SJCRH30 (cell line): ENCODE data around the gene CD164. TPM values are rescaled to one million over a fixed set of nuclear protein-coding genes. Genes with fewer than 3 reads are reported as not detected.

Experiments used
- DNase-seq, 2 experiments: peaks; one replicate each; pipeline ENCODE4 v3.0.0-alpha.2; 2015 to 2020
- H3K27ac ChIP-seq: fragments of 250-450 bp; sonication (Bioruptor Pico); 2 replicates; pipeline ENCODE4 v1.5.1; 2020; ENCODE audit warnings: mild to moderate bottlenecking, moderate library complexity
- H3K27me3 ChIP-seq: fragments of 250-450 bp; sonication (Bioruptor Pico); 2 replicates; pipeline ENCODE4 v1.5.1; 2020; ENCODE audit warnings: mild to moderate bottlenecking, moderate library complexity
- H3K36me3 ChIP-seq: fragments of 250-450 bp; sonication (Bioruptor Pico); 2 replicates; pipeline ENCODE4 v1.5.1; 2020; ENCODE audit warnings: mild to moderate bottlenecking, moderate library complexity
- H3K4me1 ChIP-seq: fragments of 250-450 bp; sonication (Bioruptor Pico); 2 replicates; pipeline ENCODE4 v1.5.1; 2020; ENCODE audit warnings: mild to moderate bottlenecking, moderate library complexity
- H3K4me3 ChIP-seq: fragments of 250-450 bp; sonication (Bioruptor Pico); 2 replicates; pipeline ENCODE4 v1.5.1; 2020; ENCODE audit warnings: mild to moderate bottlenecking, moderate library complexity
- H3K9me3 ChIP-seq: fragments of 250-450 bp; sonication (Bioruptor Pico); replicated peaks from 2 replicates; pipeline ENCODE4 v1.5.1; 2020; ENCODE audit warnings: mild to moderate bottlenecking, moderate library complexity
- total RNA-seq: library from RNA; depleted of rRNA; stranded (reverse); fragments of >200 nt; shearing (Covaris generic); gene quantifications from 2 replicates; pipeline ENCODE4 v1.2.3, GENCODE V29; 2014; rRNA removed

Gene CD164
- total RNA-seq = 166 and 181 TPM in 2 replicates

DNA sequence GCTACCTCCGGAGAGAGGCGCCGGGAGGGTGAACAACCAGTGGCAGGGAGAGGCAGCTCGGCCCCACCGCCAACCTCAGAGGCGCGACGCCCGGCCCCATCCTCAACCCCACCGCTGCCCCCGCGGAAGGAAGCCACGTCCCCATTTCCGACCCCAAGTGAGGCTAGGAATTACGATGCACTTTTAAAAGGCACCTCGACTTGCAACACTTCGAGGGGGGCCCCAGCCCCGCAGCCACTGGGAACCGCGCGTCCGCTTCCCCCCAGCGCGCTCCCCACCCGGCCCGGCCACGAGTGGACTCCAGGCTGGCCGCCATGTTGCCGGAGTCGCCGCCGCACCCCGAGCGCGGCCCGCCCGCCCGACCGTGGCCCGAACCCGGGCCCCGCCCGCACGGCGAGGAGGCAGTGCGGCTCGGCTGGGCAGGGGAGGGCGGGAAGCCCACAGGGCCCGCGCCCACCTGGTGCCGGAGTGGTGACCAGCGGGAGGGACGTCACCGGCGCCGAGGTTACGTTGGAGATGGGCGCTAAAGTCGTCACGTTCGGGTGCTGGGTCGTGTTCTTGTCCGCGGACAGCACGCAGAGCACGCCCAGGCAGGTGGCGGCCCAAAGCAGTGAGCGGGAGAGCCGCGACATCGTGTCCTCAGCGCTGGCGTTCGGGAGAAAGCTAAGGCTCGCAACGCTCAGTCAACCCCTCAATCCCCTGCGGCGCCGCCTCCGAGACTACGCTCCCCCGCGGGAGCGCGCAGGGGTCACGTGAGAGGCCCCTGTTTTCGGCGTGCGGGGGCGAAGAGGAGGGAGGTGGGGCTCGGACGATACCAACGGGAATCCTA, at the start of gene CD164:
CD164 (minus strand) TSS at position 721 of the 829 bp plus-strand sequence; CDS start at position 632, 89 bp downstream.
- peak; percentile 94 to 95 for DNase-seq
- H3K27me3 ChIP-seq = no peaks in the 10 kb centered on the region
- peak within 1 kb of the TSS; percentile 82 for H3K4me3 ChIP-seq
- H3K4me1 ChIP-seq = no peaks in the 10 kb centered on the region
- H3K27ac ChIP-seq = peak within 1 kb of the TSS; percentile 100
- H3K9me3 ChIP-seq = no peaks in the 10 kb centered on the region
- H3K36me3 ChIP-seq = peaks cover 8% of the 10 kb centered on the region

DNA sequence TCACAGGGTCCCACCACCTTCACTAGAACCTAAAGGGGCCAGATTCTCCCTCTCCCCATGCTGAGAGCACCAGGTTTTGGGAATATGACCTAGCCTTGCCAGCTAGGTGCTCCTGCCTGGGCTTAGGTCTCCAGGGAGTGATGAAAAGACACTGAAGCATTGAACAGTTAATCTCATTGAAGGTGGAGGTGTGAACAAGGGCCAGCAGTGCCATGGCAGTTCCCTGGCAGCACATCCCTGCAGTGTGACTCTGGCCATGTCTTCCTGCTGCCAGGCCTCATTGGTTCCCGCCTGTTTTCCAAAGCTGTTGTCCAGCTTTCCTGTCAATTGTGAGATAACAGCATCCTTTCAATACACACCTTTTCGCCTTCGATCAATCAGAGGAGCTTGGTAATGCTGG, 47.2 kb upstream of the CD164 start:
- no peaks in the 10 kb centered on the region for H3K36me3 ChIP-seq
- H3K27ac ChIP-seq = no peak overlapping the region
- no peaks in the 10 kb centered on the region for H3K27me3 ChIP-seq
- H3K4me3 ChIP-seq = no peak overlapping the region
- no peak for DNase-seq
- no peaks in the 10 kb centered on the region for H3K4me1 ChIP-seq
- H3K9me3 ChIP-seq = no peaks in the 10 kb centered on the region

- no peak overlapping the region; the same call in 1 of the 2 replicates for H3K4me3 ChIP-seq
- no peak overlapping the region for H3K27ac ChIP-seq
- H3K4me1 ChIP-seq = no peaks in the 10 kb centered on the region
- H3K36me3 ChIP-seq = no peaks in the 10 kb centered on the region
- H3K27me3 ChIP-seq = no peaks in the 10 kb centered on the region
- H3K9me3 ChIP-seq = no peaks in the 10 kb centered on the region
- DNase-seq = peak in 1 of 2 experiments; percentile 36
Observed at GRCh38 chr6:109428889-109429477, 46.7 kb upstream of the CD164 start.

GRCh38 chr6:109424946-109425345, 42.7 kb upstream of the CD164 start:
- no peak for DNase-seq
- H3K36me3 ChIP-seq = no peaks in the 10 kb centered on the region
- no peaks in the 10 kb centered on the region for H3K4me1 ChIP-seq
- no peak overlapping the region for H3K4me3 ChIP-seq
- H3K27me3 ChIP-seq = no peaks in the 10 kb centered on the region
- no peaks in the 10 kb centered on the region; the same call in 1 of the 2 replicates for H3K9me3 ChIP-seq
- no peak overlapping the region for H3K27ac ChIP-seq

GRCh38 chr6:109421184-109421583, 38.9 kb upstream of the CD164 start:
- DNase-seq = no peak
- H3K27ac ChIP-seq = no peak overlapping the region
- no peaks in the 10 kb centered on the region for H3K27me3 ChIP-seq
- H3K4me3 ChIP-seq = no peak overlapping the region
- H3K36me3 ChIP-seq = no peaks in the 10 kb centered on the region
- no peaks in the 10 kb centered on the region for H3K4me1 ChIP-seq
- H3K9me3 ChIP-seq = no peaks in the 10 kb centered on the region; the same call in 1 of the 2 replicates

- no peaks in the 10 kb centered on the region for H3K36me3 ChIP-seq
- H3K4me3 ChIP-seq = no peak overlapping the region
- no peak overlapping the region for H3K27ac ChIP-seq
- no peaks in the 10 kb centered on the region; the same call in 1 of the 2 replicates for H3K9me3 ChIP-seq
- H3K4me1 ChIP-seq = no peaks in the 10 kb centered on the region
- DNase-seq = no peak
- H3K27me3 ChIP-seq = no peaks in the 10 kb centered on the region
Observed at GRCh38 chr6:109420751-109421150, 38.5 kb upstream of the CD164 start.

DNA sequence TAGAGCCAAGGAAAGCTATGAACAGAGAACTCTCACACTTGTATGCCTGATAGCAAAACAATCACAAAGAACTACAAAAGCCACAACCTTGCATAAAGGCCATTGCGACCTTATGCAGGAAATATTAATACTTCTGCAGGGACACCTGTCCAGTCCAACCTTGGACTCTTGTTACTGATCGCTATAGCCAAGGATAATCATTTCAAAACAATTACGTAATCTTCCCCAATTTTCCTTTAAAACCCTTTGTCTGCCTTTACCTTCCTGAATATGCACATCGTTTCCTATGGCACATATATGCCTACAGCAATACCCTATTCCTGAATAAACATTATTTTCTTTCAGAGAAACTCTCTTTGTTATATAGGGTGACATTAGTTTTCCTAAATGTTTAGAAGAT, 35.4 kb upstream of the CD164 start:
- no peaks in the 10 kb centered on the region for H3K36me3 ChIP-seq
- DNase-seq = no peak

GRCh38 chr6:109411034-109411433, 28.8 kb upstream of the CD164 start:
- H3K4me3 ChIP-seq = no peak overlapping the region
- H3K27ac ChIP-seq = no peak overlapping the region
- no peaks in the 10 kb centered on the region for H3K27me3 ChIP-seq
- no peaks in the 10 kb centered on the region for H3K4me1 ChIP-seq
- H3K36me3 ChIP-seq = no peaks in the 10 kb centered on the region
- no peaks in the 10 kb centered on the region for H3K9me3 ChIP-seq
- DNase-seq = no peak

More for the DNA sequence above, 35.4 kb upstream of the CD164 start:
- Histone ChIP-seq H3K9me3 (no peaks in the 10 kb centered on the region; the same call in 1 of the 2 replicates), H3K4me1 (no peaks in the 10 kb centered on the region), H3K4me3 (no peak overlapping the region), H3K27me3 (no peaks in the 10 kb centered on the region), H3K27ac (no peak overlapping the region)

DNA sequence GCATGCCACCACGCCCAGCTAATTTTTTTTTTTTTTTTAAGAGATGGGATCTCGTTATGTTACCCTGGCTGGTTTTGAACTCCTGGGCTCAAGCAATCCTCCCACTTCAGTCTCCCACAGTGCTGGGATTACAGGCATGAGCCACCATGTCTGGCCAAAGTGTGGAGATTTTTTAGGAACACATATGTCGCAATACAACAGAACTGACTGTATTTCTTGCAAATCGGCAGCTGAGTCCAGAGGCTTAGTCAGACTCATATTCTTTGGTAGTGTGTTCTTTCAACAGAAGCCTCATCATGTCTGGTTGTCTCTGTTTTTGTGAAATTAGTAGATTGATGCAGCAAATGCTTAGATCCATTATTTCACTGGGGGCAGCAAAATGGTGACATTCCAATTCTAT, 23.9 kb upstream of the CD164 start:
- H3K27ac ChIP-seq = no peak overlapping the region
- DNase-seq = no peak
- no peaks in the 10 kb centered on the region for H3K4me1 ChIP-seq
- H3K27me3 ChIP-seq = no peaks in the 10 kb centered on the region
- H3K36me3 ChIP-seq = no peaks in the 10 kb centered on the region
- H3K9me3 ChIP-seq = no peaks in the 10 kb centered on the region
- H3K4me3 ChIP-seq = no peak overlapping the region

DNA sequence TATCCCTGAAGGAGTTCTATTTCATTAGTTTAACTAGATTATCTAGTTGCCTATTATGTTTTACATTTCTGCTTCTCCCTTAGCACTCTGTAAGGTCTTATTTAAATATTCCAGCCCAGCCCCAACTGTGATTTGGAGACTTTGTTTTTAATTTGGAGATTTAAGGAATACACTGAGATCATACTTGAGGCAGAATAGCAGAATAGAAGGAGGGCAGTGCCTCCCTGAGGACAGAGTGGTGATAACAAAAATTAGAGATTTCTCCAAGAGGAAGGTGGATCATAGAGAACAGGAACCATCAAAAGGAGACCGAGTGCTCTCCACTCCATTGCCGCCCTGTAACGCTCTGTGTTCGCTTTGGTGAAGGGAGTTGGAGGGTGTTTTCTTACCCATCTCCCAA, 14.8 kb upstream of the CD164 start:
- Histone ChIP-seq H3K27me3 (no peaks in the 10 kb centered on the region), H3K4me1 (no peaks in the 10 kb centered on the region), H3K9me3 (no peaks in the 10 kb centered on the region), H3K36me3 (no peaks in the 10 kb centered on the region), H3K27ac (no peak overlapping the region), H3K4me3 (no peak overlapping the region)
- peak in 1 of 2 experiments; percentile 13 for DNase-seq

DNA sequence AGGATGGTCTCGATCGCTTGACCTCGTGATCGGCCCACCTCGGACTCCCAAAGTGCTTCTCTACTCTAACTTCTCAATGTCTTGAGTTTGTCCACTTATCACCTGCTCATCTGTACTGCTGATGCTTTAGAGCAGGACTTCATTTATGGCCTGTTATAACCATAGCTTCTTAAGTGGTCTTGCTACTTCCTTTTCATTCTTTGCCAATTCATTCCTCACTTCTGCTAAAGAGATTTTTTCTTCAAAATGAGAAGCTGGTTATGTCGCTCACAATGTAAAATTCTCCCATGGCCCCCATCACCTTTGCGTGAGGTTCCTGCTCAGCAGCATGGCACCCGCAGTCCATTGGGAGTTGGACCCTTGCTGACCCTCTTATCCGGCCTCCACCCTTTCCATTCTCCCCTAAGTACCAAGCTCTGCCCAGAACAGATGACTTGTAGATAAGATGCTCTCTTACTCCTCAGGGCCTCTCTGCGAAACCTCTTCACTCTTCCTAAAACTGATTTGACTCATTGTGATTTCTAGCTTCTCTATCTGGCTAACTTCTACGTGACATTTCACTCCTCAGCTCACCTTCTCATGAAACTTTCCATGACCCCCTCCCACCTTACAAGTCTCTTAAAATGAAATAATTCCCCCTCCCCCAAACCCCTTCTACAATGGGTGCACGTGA, 13.9 kb upstream of the CD164 start:
- no peaks in the 10 kb centered on the region for H3K4me1 ChIP-seq
- no peaks in the 10 kb centered on the region for H3K9me3 ChIP-seq

GRCh38 chr6:109393886-109394281, 11.6 kb upstream of the CD164 start:
- Histone ChIP-seq H3K36me3 (no peaks in the 10 kb centered on the region), H3K4me3 (no peak overlapping the region), H3K27ac (no peak overlapping the region), H3K9me3 (no peaks in the 10 kb centered on the region), H3K4me1 (no peaks in the 10 kb centered on the region), H3K27me3 (no peaks in the 10 kb centered on the region)
- peak in 1 of 2 experiments; percentile 7 for DNase-seq

More for the DNA sequence above, 13.9 kb upstream of the CD164 start:
- H3K36me3 ChIP-seq = no peaks in the 10 kb centered on the region
- H3K27ac ChIP-seq = no peak overlapping the region
- no peak overlapping the region for H3K4me3 ChIP-seq
- no peaks in the 10 kb centered on the region for H3K27me3 ChIP-seq
- DNase-seq = no peak

GRCh38 chr6:109393157-109393885, 11.1 kb upstream of the CD164 start:
- H3K36me3 ChIP-seq = no peaks in the 10 kb centered on the region
- no peak overlapping the region for H3K27ac ChIP-seq
- H3K9me3 ChIP-seq = no peaks in the 10 kb centered on the region
- DNase-seq = no peak
- H3K4me3 ChIP-seq = no peak overlapping the region
- H3K27me3 ChIP-seq = no peaks in the 10 kb centered on the region
- no peaks in the 10 kb centered on the region for H3K4me1 ChIP-seq

GRCh38 chr6:109389650-109390274, 7.5 kb upstream of the CD164 start:
- Histone ChIP-seq H3K4me1 (no peaks in the 10 kb centered on the region), H3K4me3 (no peak overlapping the region), H3K36me3 (no peaks in the 10 kb centered on the region), H3K27ac (no peak overlapping the region), H3K27me3 (no peaks in the 10 kb centered on the region), H3K9me3 (no peaks in the 10 kb centered on the region)
- no peak for DNase-seq
